ENCODE measurements around the gene VPS35.
A peak's percentile ranks its signal among the peaks of the same experiment; 100 is the strongest.

- TF ChIP-seq, protein P1, sequence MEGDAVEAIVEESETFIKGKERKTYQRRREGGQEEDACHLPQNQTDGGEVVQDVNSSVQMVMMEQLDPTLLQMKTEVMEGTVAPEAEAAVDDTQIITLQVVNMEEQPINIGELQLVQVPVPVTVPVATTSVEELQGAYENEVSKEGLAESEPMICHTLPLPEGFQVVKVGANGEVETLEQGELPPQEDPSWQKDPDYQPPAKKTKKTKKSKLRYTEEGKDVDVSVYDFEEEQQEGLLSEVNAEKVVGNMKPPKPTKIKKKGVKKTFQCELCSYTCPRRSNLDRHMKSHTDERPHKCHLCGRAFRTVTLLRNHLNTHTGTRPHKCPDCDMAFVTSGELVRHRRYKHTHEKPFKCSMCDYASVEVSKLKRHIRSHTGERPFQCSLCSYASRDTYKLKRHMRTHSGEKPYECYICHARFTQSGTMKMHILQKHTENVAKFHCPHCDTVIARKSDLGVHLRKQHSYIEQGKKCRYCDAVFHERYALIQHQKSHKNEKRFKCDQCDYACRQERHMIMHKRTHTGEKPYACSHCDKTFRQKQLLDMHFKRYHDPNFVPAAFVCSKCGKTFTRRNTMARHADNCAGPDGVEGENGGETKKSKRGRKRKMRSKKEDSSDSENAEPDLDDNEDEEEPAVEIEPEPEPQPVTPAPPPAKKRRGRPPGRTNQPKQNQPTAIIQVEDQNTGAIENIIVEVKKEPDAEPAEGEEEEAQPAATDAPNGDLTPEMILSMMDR (conservative IDR thresholded peaks at IDR 0.05), result peak; percentile 46
- TF ChIP-seq ZFX (IDR thresholded peaks at IDR 0.05), result no peak
Measured at GRCh38 chr16:46690281-46691178, 1.6 kb upstream of the VPS35 start.

Data from C4-2B (cell line).